KMS-11 (cell line): ENCODE results near the gene TENM4.

ENCODE experiments used
- H2AFZ ChIP-seq: fragments of 200-600 bp; sonication (generic); 2 replicates; pipeline ENCODE4 v1.6.1; 2016; ENCODE audit warnings: antibody characterized with exemption, mixed run types, low read depth
- H3K27ac ChIP-seq: fragments of 200-600 bp; sonication (generic); 2 replicates; pipeline ENCODE4 v1.6.1; 2016; ENCODE audit warnings: mild to moderate bottlenecking, mixed run types
- H3K27me3 ChIP-seq: fragments of 200-600 bp; sonication (generic); 2 replicates; pipeline ENCODE4 v1.6.1; 2017; ENCODE audit warnings: mild to moderate bottlenecking, low read depth, mixed run types, moderate library complexity; ENCODE audit not compliant: insufficient read depth
- H3K36me3 ChIP-seq: fragments of 200-600 bp; sonication (generic); 2 replicates; pipeline ENCODE4 v1.6.1; 2017; ENCODE audit warnings: mild to moderate bottlenecking, mixed run types; ENCODE audit not compliant: insufficient read depth
- H3K4me1 ChIP-seq: fragments of 200-600 bp; sonication (generic); 2 replicates; pipeline ENCODE4 v1.6.1; 2016; ENCODE audit warnings: mild to moderate bottlenecking, low read depth, mixed run types; ENCODE audit not compliant: poor library complexity, severe bottlenecking
- H3K4me2 ChIP-seq: fragments of 200-600 bp; sonication (generic); 2 replicates; pipeline ENCODE4 v1.7.0; 2016; ENCODE audit warnings: mild to moderate bottlenecking, mixed run types
- H3K4me3 ChIP-seq: fragments of 200-600 bp; sonication (generic); IDR thresholded peaks from 2 replicates; pipeline ENCODE4 v1.6.1; 2017; ENCODE audit warnings: low read depth, low read length, mixed read lengths; ENCODE audit not compliant: insufficient read depth
- H3K79me2 ChIP-seq: fragments of 200-600 bp; sonication (generic); 2 replicates; pipeline ENCODE4 v1.6.1; 2016; ENCODE audit warnings: low read depth, mixed run types; ENCODE audit not compliant: insufficient read depth
- H3K9ac ChIP-seq: fragments of 200-600 bp; sonication (generic); 2 replicates; pipeline ENCODE4 v1.6.1; 2016; ENCODE audit warnings: mild to moderate bottlenecking, mixed run types
- H4K20me1 ChIP-seq: fragments of 200-600 bp; sonication (generic); 2 replicates; pipeline ENCODE4 v1.6.1; 2016; ENCODE audit warnings: mild to moderate bottlenecking, mixed run types; ENCODE audit not compliant: insufficient read depth
- TF ChIP-seq, protein P1 (sequence below): fragments of 200-600 bp; sonication (generic); conservative IDR thresholded peaks from 2 replicates; pipeline ENCODE4 v1.6.1; 2017; ENCODE audit warnings: low read depth, mild to moderate bottlenecking, antibody characterized with exemption, low read length, moderate library complexity, mixed read lengths

Gene TENM4

DNA sequence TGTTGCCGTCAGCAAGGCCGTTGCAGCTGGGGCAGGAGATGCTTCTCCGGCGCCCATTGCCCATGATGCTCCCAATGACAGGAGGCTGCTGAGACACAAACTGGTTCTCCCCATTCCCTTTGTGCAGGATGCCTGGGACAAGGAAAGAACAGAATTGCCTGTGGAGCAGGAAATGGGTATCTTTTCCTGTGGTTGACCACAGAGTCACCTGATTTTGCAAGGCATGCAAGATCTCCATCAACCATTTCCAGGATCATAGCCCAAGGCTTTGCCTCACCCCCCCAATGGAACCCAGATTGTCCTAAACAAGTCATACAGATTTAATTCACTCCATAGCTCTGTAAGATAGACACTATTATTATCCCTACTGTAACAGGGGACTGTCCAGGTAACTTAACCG lies 718.0 kb downstream of the TENM4 start:
- Histone ChIP-seq H3K4me3 (no peak overlapping the region), H3K27ac (no peak overlapping the region), H3K4me1 (no peaks in the 10 kb centered on the region), H2AFZ (no peak overlapping the region), H3K79me2 (no peaks in the 10 kb centered on the region), H3K4me2 (no peak overlapping the region), H4K20me1 (no peaks in the 10 kb centered on the region), H3K27me3 (no peaks in the 10 kb centered on the region), H3K9ac (no peak overlapping the region), H3K36me3 (no peaks in the 10 kb centered on the region)
- TF ChIP-seq, protein P1, sequence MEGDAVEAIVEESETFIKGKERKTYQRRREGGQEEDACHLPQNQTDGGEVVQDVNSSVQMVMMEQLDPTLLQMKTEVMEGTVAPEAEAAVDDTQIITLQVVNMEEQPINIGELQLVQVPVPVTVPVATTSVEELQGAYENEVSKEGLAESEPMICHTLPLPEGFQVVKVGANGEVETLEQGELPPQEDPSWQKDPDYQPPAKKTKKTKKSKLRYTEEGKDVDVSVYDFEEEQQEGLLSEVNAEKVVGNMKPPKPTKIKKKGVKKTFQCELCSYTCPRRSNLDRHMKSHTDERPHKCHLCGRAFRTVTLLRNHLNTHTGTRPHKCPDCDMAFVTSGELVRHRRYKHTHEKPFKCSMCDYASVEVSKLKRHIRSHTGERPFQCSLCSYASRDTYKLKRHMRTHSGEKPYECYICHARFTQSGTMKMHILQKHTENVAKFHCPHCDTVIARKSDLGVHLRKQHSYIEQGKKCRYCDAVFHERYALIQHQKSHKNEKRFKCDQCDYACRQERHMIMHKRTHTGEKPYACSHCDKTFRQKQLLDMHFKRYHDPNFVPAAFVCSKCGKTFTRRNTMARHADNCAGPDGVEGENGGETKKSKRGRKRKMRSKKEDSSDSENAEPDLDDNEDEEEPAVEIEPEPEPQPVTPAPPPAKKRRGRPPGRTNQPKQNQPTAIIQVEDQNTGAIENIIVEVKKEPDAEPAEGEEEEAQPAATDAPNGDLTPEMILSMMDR = no peak

DNA sequence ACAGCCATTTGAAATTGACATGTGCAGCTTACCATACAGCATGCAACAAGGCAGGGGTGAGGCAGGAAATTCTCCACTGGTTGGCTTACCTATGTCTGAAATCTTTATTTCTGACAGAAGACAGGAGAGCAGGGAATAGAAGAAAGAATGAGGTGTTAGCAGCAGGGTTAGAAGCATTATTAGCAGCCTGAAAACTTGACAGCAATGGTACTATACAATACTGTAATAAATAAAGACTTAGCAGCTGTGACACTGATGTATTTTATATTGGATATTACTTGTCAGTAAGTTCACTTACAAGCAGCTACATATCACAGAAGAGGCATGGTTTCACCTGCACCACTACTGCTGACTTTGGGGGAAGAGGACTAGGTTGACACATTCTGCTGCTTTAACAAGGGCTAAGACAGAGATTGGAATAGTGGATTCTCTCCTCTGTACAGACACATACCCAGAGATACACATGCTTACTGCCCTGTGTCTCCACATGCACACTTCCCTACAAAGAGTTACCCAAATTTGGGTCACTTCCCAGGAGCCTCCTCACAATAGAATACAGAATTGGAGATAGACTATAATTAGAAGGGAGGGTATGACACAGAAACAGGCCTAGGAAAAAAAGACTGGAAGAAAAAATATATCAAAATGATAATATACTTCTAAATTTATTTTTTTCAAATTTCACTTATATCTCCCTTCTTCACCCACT lies 720.4 kb downstream of the TENM4 start:
- no peak overlapping the region for H3K4me3 ChIP-seq
- H3K4me1 ChIP-seq = no peaks in the 10 kb centered on the region
- H3K27ac ChIP-seq = no peak overlapping the region
- H3K4me2 ChIP-seq = no peak overlapping the region
- TF ChIP-seq, protein P1 = no peak
- H4K20me1 ChIP-seq = no peaks in the 10 kb centered on the region
- H3K36me3 ChIP-seq = no peaks in the 10 kb centered on the region
- no peaks in the 10 kb centered on the region for H3K79me2 ChIP-seq
- H3K9ac ChIP-seq = no peak overlapping the region
- H2AFZ ChIP-seq = no peak overlapping the region
- no peaks in the 10 kb centered on the region for H3K27me3 ChIP-seq

DNA sequence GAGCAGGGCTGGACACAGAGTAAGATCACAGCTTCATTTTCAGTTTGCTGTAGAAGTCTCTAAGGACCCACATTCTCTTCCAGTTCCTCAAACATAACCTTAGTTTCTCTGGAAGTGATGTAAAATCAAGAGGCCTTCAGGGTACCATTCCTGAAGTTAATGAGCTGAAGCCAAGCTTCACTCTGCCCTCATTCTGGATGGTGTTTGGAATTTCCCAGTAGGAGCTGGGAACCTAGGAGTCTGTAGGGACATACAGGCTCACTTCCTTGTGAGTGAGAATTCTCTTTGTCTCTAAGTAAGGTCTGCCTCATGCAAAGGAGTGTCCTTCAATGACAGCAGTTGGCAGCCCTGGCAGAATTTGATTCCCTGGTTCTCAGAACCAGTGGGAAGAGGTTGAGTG lies 723.8 kb downstream of the TENM4 start:
- Histone ChIP-seq H3K27ac (no peak overlapping the region), H4K20me1 (no peaks in the 10 kb centered on the region), H3K4me3 (no peak overlapping the region), H3K9ac (no peak overlapping the region), H3K27me3 (no peaks in the 10 kb centered on the region), H3K36me3 (no peaks in the 10 kb centered on the region), H3K79me2 (no peaks in the 10 kb centered on the region), H3K4me2 (no peak overlapping the region), H2AFZ (no peak overlapping the region), H3K4me1 (no peaks in the 10 kb centered on the region)
- TF ChIP-seq, protein P1 = no peak

DNA sequence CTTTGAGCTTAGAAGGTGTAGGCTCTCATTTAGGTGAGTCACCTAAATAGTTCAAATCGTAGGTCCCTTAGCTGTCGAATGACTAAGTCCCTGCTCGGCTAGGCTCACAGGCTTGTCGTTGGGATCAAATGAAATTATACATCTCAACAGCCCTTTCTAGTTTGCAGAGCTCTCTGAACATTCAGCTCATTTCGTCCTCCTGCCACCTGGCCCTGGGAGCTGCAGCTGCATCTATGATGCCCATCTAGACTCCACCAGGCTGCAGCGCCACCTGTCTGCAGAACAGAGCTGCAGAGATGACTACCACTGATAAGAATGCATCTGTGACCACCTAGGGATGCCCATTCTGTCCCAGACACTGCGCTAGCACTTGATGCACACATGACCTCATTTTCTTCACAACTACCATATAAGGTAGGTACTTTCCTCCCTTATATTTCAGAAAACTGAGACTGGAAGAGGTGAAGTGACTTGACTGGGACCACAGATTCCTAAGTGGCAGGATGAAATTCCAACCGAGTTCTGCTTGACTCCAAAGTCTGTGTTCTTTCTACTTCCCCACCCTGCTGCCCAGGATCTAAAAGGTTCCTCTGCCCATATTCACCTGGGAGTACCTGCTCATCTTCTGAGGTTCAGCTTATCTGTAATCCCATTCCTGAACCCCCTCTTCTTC lies 725.1 kb downstream of the TENM4 start:
- H4K20me1 ChIP-seq = no peaks in the 10 kb centered on the region
- H3K4me3 ChIP-seq = no peak overlapping the region
- no peak overlapping the region for H2AFZ ChIP-seq
- no peaks in the 10 kb centered on the region for H3K36me3 ChIP-seq
- TF ChIP-seq, protein P1 = peak; percentile 73
- H3K79me2 ChIP-seq = no peaks in the 10 kb centered on the region
- H3K4me2 ChIP-seq = no peak overlapping the region
- H3K4me1 ChIP-seq = no peaks in the 10 kb centered on the region
- no peak overlapping the region for H3K9ac ChIP-seq
- H3K27me3 ChIP-seq = no peaks in the 10 kb centered on the region
- no peak overlapping the region for H3K27ac ChIP-seq
